Bronchial epithelial cell (primary cell): ENCODE measurements around the gene TTC39C. TPM values are rescaled to one million over a fixed set of nuclear protein-coding genes. Genes with fewer than 3 reads are reported as not detected.
A peak's percentile ranks its signal among the peaks of the same experiment; 100 is the strongest.

Experiments
- DNase-seq: peaks from one replicate; pipeline ENCODE4 v3.0.0-alpha.2; 2010; ENCODE audit warnings: low read depth
- FAIRE-seq: peaks from 2 replicates; lab custom pipeline; 2011; peaks lifted over from hg19 to GRCh38; lab: Jason Lieb, UNC
- H3K27me3 ChIP-seq: 2 replicates; pipeline ENCODE4 v1.5.1; 2011; ENCODE audit warnings: low read length; ENCODE audit not compliant: control insufficient read depth, insufficient read depth
- H3K36me3 ChIP-seq: 2 replicates; pipeline ENCODE4 v1.5.1; 2011; ENCODE audit warnings: low read length; ENCODE audit not compliant: control insufficient read depth, insufficient read depth
- H3K4me3 ChIP-seq: 2 replicates; pipeline ENCODE4 v1.5.1; 2011; ENCODE audit warnings: mild to moderate bottlenecking, low read depth, low read length, control low read depth
- total RNA-seq: library from RNA; depleted of rRNA; stranded (reverse); fragments of >200 nt; gene quantifications from 2 replicates; pipeline ENCODE4 v1.2.1, GENCODE V29; 2014
- TF ChIP-seq, protein P1 (sequence below): IDR thresholded peaks from 2 replicates; pipeline ENCODE4 v1.5.1; 2011; ENCODE audit warnings: mild to moderate bottlenecking, moderate library complexity, low read length, control low read depth, inconsistent platforms; ENCODE audit not compliant: insufficient read depth, severe bottlenecking

Gene TTC39C
- total RNA-seq, 1 donor from 2014 or later, result 15.3 TPM

DNA sequence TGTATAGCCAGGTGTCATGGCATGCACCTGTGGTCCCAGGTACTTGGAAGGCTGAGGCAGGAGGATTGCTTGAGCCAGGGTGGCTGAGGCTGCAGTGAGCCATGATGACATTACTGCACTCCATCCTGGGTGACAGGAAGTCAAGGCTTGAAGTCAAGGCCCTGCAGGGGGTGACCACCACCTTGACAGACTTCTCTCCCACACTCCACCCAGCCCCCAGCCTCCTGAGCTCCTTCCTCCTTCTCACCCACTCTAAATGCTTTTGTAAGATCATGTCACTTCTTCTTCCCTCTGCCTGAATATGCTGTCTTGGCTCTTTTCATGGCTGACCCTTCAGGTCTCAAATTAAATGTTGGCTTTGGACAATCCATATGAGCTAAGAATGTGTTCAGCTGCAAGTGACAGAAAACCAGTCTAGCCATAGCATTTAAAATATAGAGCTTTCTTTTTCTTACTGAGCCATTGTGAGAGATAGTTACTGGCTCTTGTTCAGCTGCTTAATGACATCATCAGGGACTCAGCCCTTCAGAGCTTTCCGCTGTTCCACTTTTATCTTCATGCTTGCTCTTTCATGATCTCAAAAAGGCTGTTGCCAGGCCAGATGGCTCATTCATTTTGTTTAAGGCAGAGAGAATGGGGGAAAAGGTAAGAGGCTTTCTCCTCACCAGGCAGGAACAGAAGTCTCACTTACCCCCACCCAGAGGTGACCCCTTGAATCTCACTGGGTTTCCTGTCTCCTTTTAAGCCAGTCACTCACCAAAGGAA lies 36.7 kb upstream of the TTC39C start:
- H3K4me3 ChIP-seq, result no peak overlapping the region
- TF ChIP-seq, protein P1, sequence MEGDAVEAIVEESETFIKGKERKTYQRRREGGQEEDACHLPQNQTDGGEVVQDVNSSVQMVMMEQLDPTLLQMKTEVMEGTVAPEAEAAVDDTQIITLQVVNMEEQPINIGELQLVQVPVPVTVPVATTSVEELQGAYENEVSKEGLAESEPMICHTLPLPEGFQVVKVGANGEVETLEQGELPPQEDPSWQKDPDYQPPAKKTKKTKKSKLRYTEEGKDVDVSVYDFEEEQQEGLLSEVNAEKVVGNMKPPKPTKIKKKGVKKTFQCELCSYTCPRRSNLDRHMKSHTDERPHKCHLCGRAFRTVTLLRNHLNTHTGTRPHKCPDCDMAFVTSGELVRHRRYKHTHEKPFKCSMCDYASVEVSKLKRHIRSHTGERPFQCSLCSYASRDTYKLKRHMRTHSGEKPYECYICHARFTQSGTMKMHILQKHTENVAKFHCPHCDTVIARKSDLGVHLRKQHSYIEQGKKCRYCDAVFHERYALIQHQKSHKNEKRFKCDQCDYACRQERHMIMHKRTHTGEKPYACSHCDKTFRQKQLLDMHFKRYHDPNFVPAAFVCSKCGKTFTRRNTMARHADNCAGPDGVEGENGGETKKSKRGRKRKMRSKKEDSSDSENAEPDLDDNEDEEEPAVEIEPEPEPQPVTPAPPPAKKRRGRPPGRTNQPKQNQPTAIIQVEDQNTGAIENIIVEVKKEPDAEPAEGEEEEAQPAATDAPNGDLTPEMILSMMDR, result no peak
- DNase-seq (no peak), FAIRE-seq (no peak)
- H3K36me3 ChIP-seq, result no peaks in the 10 kb centered on the region
- no peaks in the 10 kb centered on the region for H3K27me3 ChIP-seq

DNA sequence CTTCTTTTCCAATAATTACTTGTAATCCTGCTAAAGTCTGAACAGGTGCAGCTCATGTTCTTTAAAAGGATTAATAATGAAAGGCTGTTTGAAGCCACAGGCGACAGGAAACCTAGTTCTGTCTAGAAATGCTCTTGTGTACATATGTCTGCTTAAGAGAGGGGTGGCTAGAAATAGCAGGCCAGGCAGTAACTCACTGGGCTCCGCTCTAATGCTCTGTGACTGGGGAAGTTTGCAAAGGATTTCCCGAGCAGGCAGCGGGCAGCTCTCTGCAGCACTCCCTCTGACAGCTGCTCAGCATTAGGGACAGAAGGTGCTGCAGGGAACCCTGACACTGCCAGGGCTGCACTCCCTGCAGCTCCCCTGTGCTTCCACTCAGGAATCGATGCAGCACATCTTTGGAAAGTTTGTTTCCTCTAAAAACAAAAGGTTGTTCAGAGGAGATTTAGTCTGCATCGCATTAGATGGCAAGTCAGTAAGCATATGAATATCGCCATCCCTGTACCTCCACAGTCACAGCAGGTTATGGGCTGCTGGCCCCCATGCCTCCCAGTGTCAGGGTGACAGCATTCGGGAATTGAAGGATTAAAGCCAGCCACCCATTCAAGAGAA lies 33.1 kb upstream of the TTC39C start:
- no peak for FAIRE-seq
- TF ChIP-seq, protein P1, result no peak

DNA sequence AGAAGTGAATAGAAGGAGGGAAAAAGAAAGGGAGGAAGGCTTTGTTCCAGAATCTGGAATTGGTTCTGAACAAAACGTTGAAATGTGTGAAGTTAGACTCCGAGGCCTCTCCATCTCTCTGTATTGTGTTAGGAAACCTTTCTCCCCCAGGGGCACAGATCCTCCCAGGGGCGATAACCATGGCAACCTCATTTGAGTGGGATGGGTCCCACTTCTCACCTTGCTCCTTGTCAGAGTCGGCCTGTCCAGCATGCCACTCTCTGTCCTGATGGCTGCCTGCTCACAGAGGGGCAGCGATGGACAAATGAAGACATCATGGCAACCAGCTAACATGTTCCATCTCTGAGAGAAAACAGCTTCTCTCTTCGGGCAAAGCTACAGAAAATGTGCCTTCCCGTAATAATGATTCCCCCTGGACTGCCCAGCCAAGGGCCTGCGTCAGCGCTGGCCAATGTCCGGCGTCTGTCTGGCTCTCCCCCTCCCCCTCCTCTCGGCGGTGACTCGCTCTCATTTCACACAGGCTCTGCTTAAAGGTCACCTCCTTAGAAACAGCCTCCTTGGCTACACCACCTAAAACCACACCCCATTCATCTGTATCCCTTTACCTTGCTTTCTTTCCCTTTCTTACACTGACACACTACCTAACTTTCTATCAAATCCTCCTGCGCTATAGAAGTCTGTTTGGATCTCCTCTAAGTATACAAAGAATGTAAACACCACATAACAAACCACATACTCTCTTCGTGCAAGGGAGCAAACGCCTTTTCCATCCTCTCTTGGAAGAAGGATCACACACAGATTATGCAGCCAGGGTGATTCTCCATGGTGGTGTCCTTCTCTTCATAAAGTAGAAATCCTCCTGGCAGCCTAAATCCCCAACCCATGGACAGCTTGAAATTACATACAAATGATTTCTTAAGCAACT lies 32.1 kb upstream of the TTC39C start:
- TF ChIP-seq, protein P1, result no peak
- Histone ChIP-seq H3K36me3 (no peaks in the 10 kb centered on the region), H3K27me3 (no peaks in the 10 kb centered on the region), H3K4me3 (no peak overlapping the region)
- FAIRE-seq, result no peak
- no peak for DNase-seq

More for the DNA sequence above, 33.1 kb upstream of the TTC39C start:
- no peak for DNase-seq
- Histone ChIP-seq H3K36me3 (no peaks in the 10 kb centered on the region), H3K27me3 (no peaks in the 10 kb centered on the region), H3K4me3 (no peak overlapping the region)

DNA sequence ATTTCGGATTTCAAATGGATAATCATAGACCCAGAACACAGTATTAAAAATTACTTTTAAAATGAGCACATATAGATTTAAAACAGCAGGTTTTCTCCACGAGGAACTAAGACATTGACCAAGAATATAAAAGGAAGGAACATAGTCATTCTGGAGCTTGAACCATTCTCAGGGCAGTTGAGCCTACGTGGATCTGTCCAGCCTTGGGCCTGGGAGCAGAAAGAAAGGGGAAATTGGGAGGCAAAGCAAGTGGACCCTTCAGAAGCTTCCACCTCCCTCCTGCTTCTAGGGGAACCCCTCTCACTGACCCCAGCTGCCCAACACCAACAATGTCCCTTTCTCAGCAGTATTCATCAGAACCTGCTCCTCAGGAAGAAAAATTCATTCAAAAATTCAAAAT lies 31.4 kb upstream of the TTC39C start:
- TF ChIP-seq, protein P1, result no peak
- no peaks in the 10 kb centered on the region for H3K36me3 ChIP-seq
- DNase-seq (no peak), FAIRE-seq (no peak)
- no peaks in the 10 kb centered on the region for H3K27me3 ChIP-seq
- H3K4me3 ChIP-seq, result no peak overlapping the region

DNA sequence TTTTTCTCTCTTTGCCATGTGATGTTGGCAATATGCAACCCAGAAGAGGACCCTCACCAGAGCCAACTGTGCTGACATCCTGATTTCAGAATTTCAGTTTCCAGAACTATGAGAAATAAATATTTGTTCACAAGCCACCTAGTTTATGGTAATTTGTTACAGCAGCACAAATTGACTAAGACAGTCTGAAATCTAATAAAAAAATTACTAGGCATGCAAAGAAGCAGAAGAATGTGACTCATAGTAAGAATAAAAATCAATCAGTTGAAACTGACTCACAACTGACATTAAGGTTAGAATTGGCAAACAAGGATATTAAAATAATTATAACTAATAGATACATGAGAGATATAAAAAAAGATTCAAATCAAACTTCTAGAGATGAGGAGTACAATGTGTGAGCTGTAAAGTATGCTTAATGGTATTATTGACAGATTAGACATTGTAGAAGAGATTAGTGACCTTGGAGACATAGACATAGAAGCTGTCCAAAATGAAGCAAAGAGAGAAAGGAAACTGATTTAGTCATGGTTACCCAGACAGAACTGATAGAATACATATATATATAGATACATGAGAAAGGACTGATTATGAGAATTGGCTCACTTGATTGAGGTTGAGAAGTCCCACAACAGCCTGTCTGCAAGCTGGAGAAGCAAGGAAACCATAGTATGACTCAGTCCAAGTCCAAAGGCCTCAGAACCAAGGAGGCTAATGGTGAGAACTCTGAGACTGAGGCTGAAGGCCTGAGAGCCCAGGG lies 27.8 kb upstream of the TTC39C start:
- H3K36me3 ChIP-seq, result no peaks in the 10 kb centered on the region
- H3K27me3 ChIP-seq, result no peaks in the 10 kb centered on the region
- no peak overlapping the region for H3K4me3 ChIP-seq
- no peak for FAIRE-seq
- TF ChIP-seq, protein P1, result no peak
- DNase-seq, result peak; percentile 32
